GM12891 (cell line): ENCODE data around the gene ST14.
A peak's percentile ranks its signal among the peaks of the same experiment; 100 is the strongest.

Experiments used
- DNase-seq: peaks from one replicate; pipeline ENCODE4 v3.0.0; 2011; ENCODE audit warnings: low spot score; ENCODE audit not compliant: insufficient read length
- FAIRE-seq: peaks from 2 replicates; lab custom pipeline; 2011; peaks lifted over from hg19 to GRCh38; lab: Jason Lieb, UNC
- PAX5 ChIP-seq: IDR thresholded peaks from 2 replicates; pipeline ENCODE4 v1.6.1; 2011; ENCODE audit warnings: low read length, moderate library complexity, mild to moderate bottlenecking; ENCODE audit not compliant: insufficient read depth, severe bottlenecking
- POLR2A ChIP-seq: IDR thresholded peaks from 2 replicates; pipeline ENCODE4 v1.6.1; 2011; ENCODE audit warnings: low read depth, low read length, control low read depth
- POLR2AphosphoS5 ChIP-seq: IDR thresholded peaks from 2 replicates; pipeline ENCODE4 v1.6.1; 2011; ENCODE audit warnings: low read depth, low read length, control low read depth
- POU2F2 ChIP-seq: IDR thresholded peaks from 2 replicates; pipeline ENCODE4 v1.6.1; 2011; ENCODE audit warnings: low read depth, mild to moderate bottlenecking, control low read depth, low read length, moderate library complexity
- SPI1 ChIP-seq: IDR thresholded peaks from 2 replicates; pipeline ENCODE4 v1.6.1; 2011; ENCODE audit warnings: low read depth, low read length, control low read depth
- TAF1 ChIP-seq: IDR thresholded peaks from 2 replicates; pipeline ENCODE4 v1.6.1; 2011; ENCODE audit warnings: low read depth, low read length, control low read depth

The ST14 gene

DNA sequence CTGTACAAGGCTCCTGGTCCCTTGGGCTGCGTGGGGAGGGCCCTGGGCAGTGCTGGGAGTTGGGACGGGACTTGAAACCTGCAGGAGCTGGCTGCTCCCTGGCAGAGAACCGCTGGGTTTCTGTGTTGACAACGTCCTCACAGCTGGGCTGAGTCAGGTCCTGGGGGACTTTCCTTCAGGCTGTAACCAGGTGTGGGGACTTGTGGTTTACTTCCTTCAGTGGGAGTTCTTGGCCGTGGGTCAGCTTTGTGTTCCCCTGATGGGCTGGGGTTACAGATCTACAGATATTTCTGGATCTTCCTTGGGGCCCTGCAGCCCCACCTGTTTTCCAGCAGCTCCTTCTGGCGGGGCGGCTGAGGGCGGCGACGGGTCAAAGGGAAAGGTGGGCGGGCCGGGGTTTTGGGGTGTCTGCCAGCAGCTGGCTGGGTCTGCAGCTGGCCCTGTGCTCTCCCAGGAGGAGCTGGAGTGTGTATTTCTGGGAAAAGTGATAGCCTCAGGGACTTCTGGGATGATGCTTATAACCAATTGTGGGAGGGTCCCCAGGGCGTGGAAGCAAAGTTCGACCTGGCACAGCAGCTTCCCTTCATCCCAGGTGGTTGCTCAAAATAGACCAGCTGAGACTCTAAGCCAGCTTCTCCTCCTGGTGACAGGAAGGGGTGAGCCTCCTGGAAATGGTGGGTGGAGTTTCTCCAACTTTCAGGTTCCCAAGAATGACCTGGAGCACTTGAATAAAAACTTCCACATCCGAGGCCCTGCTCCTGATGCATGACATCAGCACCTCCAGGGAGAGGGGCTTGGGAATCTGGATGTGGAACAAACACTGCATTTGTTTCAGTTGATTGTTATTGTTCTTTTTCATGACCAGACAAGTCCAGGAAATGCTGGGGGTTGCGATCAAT lies 19.1 kb downstream of the ST14 start:
- no peak for FAIRE-seq
- no peak for TF ChIP-seq POLR2AphosphoS5
- no peak for TF ChIP-seq SPI1
- no peak for TF ChIP-seq PAX5
- DNase-seq = no peak

DNA sequence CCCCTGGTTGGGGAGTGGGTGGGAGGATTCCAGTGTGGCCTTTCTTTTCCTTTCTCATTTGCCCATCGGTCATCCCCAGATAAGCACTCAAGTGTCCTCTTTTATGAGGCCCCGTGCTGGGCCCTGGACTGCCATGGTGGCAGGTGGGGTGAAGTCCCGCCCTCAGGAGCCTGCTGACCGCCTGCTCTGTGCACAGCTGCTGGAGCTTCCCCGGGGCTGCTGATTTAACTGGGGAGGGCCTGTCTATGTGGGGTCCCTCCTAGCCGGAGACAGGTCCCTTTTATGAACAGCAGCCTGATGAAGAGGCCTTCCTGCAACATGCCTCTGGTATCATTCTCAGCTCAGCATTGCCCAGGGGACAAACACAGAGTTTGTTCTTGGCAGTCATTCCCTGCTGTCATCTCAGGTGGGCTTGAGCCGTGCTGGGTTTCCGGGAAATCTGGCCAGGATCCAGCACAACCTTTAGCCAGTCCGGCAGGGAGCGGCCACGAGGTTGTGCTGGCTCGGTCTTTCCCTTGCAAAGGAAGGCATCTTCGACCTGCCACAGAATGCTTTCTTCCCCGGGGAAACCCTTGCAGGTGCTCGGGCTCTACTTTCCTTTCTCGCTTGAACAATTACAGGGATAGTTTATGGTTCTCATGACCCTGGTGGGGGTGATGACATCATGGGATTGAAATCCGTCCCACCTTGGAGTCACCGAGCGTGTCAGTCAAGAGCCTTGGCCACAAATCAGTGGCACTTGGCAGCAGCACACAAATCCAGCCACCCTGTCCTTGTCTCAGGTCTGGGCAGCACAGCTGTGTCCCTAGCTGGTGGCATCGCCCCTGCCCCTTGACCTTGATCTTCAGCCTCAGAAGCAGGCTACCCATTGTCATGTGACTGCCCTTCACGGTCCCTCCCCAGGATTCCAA lies 20.1 kb downstream of the ST14 start:
- TF ChIP-seq POLR2AphosphoS5 (no peak), SPI1 (no peak), POU2F2 (no peak), TAF1 (no peak), PAX5 (no peak), POLR2A (no peak)
- no peak for DNase-seq
- peak; percentile 31 for FAIRE-seq

DNA sequence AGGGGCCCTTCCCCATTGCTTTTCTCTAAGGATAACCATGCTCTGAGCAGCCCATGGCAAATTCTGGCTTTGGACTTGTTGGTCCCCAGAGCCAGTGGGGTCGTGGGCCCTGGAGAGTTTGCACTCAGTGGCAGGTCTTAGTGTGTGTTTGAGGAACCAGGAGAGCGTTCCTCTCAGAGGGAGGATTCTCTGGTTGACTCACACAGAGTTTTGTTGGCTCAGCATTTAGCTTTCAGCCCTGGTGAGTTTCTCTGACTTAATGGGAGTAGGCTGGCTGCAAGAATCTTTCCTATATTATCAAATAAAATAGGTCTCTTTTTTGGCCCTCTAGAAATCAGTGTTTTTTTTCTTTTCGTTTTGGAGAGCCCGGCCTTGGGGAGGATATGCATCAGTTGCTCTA lies 20.9 kb downstream of the ST14 start:
- TF ChIP-seq SPI1 (peak; percentile 81), TAF1 (no peak)
- DNase-seq = no peak
- peak; percentile 63 for FAIRE-seq

DNA sequence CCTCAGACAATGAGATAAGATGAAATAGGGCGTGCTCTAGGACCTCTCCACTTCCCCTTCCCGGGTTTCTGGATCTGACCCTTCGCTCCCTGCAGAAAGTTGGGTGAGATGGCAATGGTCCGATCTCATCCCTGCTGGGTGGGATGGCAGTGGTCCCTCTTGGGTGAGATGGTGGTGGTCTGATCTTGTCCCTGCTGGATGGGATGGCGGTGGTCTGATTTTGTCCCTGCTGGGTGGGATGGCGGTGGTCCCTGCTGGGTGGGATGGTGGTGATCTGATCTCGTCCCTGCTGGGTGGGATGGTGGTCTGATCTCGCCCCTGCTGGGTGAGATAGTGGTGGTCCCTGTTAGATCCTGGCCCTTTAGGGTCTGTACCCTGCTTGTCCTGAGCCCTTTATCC lies 21.3 kb downstream of the ST14 start:
- no peak for FAIRE-seq
- DNase-seq = no peak
- no peak for TF ChIP-seq TAF1

DNA sequence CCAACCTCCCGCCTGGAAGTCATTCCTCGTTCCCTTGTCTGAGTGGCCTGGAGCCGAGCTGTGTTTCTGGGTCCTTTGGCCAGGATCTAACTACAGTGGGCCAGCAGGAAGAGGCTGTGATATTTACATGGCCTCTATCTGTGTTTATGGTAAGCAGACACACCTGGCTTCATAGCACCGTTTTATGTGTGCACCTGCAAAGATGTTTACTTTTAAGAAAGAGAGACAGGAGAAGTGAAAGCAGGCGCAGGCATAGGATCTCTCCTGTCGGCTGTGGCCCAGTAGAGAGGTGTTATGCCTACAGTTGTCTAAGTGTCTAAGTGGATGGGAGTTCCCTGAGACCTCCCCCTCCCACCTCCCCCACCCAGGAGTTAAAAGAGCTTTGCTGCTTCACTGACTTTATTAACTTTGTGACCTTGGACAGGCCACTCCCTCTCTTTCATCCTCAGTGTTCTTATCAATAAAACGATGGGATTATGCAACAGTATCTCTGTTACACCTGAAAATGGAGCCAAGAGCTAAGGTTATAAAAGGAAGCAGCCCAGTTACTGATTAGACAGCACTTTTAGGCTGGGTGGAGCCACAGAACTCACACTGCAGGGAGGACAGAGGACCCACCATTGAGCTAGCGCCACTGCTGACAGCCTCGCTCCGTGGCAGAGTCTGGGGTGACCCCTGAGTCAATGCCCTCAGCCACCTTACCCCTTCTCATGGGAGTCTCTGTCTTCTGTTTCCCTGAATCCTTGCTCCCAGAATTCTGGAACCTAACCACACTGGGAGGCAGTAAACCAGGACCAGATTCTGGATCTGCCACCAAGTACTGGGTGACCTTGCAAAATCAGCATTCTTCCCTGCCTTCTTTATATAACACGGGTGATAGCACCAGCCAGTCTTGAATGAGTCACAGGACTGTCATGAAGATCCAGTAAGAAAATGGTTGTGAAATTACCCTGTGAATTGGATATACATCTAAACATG lies 22.0 kb downstream of the ST14 start:
- DNase-seq (no peak), FAIRE-seq (peak; percentile 70)
- TF ChIP-seq SPI1 (peak; percentile 74), PAX5 (no peak)

DNA sequence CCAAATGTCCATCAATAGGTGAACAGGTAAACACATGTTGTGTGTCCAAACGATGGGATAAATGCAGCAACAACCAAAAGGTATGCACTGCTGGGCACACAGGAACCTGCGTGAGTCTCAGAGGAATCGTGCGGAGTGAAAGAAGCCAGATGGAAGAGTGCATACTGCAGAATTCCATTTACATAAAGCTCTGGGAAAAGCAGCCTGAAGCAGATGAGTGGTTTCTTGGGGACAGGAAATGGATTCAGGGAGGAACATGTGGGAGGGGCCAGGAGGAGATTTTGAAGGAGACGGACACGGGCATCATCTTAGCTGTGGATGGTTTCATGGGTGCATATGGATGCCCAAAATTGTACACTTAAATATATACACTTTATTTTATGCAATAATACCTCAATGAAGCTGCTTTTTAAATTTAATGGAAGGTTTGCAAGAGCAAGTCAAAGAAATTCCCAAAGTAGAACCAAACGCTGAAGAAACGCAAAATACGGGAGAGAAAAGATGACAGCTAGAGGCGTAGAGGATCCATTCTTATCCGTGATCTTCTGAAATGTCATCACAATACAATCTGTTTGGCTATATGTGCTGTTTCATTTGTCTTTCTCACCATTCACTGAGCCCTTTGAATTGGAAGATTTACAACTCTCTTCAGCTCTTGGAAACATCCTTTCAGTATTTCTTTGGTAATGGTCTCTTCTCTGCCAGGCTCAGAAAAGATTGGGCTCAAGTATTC lies 24.5 kb downstream of the ST14 start:
- FAIRE-seq (no peak), DNase-seq (no peak)
- no peak for TF ChIP-seq SPI1
- TF ChIP-seq POLR2A = no peak
- TF ChIP-seq TAF1 = no peak
- TF ChIP-seq PAX5 = no peak
- no peak for TF ChIP-seq POU2F2
- TF ChIP-seq POLR2AphosphoS5 = no peak

DNA sequence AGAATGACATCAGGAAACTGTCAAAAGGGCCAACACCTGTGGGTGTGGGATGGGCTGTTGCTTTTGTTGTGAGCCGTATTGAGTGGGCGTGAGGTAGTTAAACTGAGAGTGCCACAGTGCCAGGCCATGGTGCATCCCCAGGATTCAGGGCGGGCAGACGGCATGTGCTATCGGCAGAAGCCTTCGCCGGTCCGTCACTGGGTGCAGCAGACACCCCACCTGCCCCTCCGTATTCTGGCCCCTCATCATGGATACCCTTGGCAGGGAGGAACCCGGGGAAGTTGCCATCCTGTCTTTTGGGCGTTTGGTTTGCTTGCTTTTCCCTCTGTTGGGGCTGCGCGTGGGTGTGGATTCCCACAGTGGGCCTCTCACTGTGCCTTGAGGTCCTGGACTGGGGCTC lies 27.5 kb downstream of the ST14 start:
- DNase-seq (no peak), FAIRE-seq (no peak)
- no peak for TF ChIP-seq SPI1

DNA sequence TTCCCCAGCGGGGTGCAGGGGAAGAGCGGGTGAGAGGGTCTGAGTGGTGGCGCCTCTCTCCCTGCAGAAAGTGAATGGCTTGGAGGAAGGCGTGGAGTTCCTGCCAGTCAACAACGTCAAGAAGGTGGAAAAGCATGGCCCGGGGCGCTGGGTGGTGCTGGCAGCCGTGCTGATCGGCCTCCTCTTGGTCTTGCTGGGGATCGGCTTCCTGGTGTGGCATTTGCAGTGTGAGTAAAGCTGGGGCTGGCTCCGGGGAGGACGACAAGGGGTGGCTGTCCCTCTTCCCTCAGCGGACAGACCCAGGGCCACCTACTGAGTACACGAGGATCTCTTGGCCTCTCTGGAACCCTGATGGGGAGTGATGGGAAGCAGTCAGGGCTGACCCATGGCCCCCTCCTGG lies 28.5 kb downstream of the ST14 start:
- no peak for TF ChIP-seq PAX5
- TF ChIP-seq SPI1 = no peak
- TF ChIP-seq POLR2A = no peak
- TF ChIP-seq POLR2AphosphoS5 = no peak
- TF ChIP-seq TAF1 = no peak
- TF ChIP-seq POU2F2 = no peak
- FAIRE-seq (no peak), DNase-seq (no peak)

DNA sequence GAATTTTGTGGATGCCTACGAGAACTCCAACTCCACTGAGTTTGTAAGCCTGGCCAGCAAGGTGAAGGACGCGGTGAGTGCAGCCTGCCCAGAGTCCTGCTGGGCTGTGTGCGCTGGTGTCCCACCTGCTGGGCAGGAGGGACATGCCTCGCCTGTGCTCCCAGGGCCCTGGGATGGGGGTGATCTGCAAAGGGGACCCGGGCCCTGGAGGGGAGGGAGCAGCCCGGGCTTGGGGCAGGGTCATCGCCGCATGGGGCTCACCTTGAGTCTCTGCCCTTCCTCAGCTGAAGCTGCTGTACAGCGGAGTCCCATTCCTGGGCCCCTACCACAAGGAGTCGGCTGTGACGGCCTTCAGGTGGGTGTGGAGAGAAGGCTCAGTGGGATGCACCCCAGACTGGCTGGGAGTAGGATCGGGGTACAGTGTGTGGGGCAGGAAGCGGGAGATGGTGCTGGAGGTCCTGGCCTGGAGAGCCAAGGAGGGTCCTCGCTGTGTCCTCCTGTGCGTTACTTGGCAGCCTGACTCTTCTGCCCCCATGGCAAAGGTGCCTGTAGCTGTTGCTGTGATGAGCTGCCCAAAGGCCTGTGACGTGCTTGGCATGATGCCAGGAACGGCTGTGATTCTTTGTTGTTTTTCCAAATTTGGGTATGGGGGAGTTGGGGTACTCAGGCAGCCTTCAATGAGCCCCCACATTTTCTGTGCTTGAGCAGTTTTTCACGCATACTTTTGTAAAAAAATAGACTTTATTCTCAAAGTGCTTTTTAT lies 29.2 kb downstream of the ST14 start:
- FAIRE-seq = no peak
- TF ChIP-seq SPI1 = no peak
- TF ChIP-seq POLR2A = no peak
- TF ChIP-seq PAX5 = no peak
- no peak for TF ChIP-seq TAF1
- no peak for TF ChIP-seq POU2F2
- no peak for TF ChIP-seq POLR2AphosphoS5
- no peak for DNase-seq
